HG02623 (cell line): ENCODE results near the gene PRMT1.

ENCODE experiments used
- ATAC-seq: cut with Tn5 transposase; IDR thresholded peaks from one replicate; pipeline ENCODE4 v1.9.1; 2021; ENCODE audit warnings: moderate library complexity; ENCODE audit not compliant: unreplicated experiment

The PRMT1 gene

GRCh38 chr19:49666120-49666444, 11.0 kb upstream of the PRMT1 start:
- no peak for ATAC-seq

- ATAC-seq = no peak
These were observed 9.6 kb upstream of the PRMT1 start for GRCh38 chr19:49667473-49667872.

GRCh38 chr19:49669516-49669915, 7.6 kb upstream of the PRMT1 start:
- no peak for ATAC-seq

GRCh38 chr19:49672131-49672919, 4.7 kb upstream of the PRMT1 start:
- no peak for ATAC-seq

- ATAC-seq = peak; percentile 20
These were observed 811 bp upstream of the PRMT1 start for GRCh38 chr19:49676136-49676783.

GRCh38 chr19:49676784-49677230, 264 bp upstream of the PRMT1 start:
- peak; percentile 59 for ATAC-seq

- no peak for ATAC-seq
These were observed 1.0 kb downstream of the PRMT1 start for GRCh38 chr19:49677901-49678674.

- no peak for ATAC-seq
These were observed 2.1 kb downstream of the PRMT1 start for GRCh38 chr19:49678985-49679770.

- ATAC-seq = no peak
These were observed 2.8 kb downstream of the PRMT1 start for GRCh38 chr19:49679771-49680413.

- no peak for ATAC-seq
These were observed 3.6 kb downstream of the PRMT1 start for GRCh38 chr19:49680421-49681351.

GRCh38 chr19:49681830-49682229, 4.8 kb downstream of the PRMT1 start:
- no peak for ATAC-seq

GRCh38 chr19:49682274-49682673, 5.2 kb downstream of the PRMT1 start:
- no peak for ATAC-seq

- ATAC-seq = no peak
These were observed 6.8 kb downstream of the PRMT1 start for GRCh38 chr19:49683814-49684250.

GRCh38 chr19:49684251-49684982, 7.3 kb downstream of the PRMT1 start:
- ATAC-seq = no peak

- no peak for ATAC-seq
These were observed 8.0 kb downstream of the PRMT1 start for GRCh38 chr19:49684983-49685553.

GRCh38 chr19:49685845-49686332, 8.8 kb downstream of the PRMT1 start:
- ATAC-seq = no peak

GRCh38 chr19:49686503-49687088, 9.5 kb downstream of the PRMT1 start:
- no peak for ATAC-seq

GRCh38 chr19:49687150-49687549, 10.1 kb downstream of the PRMT1 start:
- no peak for ATAC-seq
